Breast epithelium (tissue), 3 donors: ENCODE results near the gene MR1.

Experiments
- POLR2AphosphoS5 ChIP-seq, 3 donors: sonication (generic); formaldehyde crosslinking; IDR thresholded peaks; one replicate each; pipeline ENCODE4 v1.6.1; 2017; ENCODE audit warnings: antibody characterized with exemption in 3 of 3
- TF ChIP-seq, protein P1 (sequence below), 3 donors: fragments of 450-650 bp; IDR thresholded peaks; one replicate each; pipeline ENCODE4 v1.5.1; 2016 to 2017; ENCODE audit warnings: antibody characterized with exemption in 3 of 3, mild to moderate bottlenecking in 3 of 3, moderate library complexity in 3 of 3

DNA sequence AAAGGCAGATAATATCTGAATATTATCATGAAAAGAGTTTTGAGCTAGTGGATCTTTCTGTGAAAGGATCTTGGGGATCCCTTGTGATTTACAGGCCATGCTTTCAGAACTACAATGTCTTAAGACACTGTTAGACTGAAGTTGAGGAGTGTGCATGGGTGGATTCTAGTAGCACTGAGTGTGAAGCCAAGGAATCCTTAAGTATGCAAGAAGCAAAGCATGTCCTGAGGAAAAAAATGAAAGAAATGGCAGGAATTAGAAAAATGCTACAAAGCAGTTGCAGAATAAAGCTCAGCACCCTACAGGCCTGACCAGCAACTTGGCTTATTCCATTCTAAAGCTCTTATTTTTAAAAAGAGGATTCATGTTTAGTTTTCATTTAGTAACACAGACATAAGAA lies 23.0 kb upstream of the MR1 start:
- TF ChIP-seq, protein P1, sequence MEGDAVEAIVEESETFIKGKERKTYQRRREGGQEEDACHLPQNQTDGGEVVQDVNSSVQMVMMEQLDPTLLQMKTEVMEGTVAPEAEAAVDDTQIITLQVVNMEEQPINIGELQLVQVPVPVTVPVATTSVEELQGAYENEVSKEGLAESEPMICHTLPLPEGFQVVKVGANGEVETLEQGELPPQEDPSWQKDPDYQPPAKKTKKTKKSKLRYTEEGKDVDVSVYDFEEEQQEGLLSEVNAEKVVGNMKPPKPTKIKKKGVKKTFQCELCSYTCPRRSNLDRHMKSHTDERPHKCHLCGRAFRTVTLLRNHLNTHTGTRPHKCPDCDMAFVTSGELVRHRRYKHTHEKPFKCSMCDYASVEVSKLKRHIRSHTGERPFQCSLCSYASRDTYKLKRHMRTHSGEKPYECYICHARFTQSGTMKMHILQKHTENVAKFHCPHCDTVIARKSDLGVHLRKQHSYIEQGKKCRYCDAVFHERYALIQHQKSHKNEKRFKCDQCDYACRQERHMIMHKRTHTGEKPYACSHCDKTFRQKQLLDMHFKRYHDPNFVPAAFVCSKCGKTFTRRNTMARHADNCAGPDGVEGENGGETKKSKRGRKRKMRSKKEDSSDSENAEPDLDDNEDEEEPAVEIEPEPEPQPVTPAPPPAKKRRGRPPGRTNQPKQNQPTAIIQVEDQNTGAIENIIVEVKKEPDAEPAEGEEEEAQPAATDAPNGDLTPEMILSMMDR (IDR thresholded peaks at IDR 0.05) = no peak
- TF ChIP-seq POLR2AphosphoS5 (IDR thresholded peaks at IDR 0.05) = no peak
